ENCODE results near the gene DMRTB1. TPM values are rescaled to one million over a fixed set of nuclear protein-coding genes. Genes with fewer than 3 reads are reported as not detected.

DMRTB1 gene
- total and polyA plus RNA-seq, 2 experiments from 2014 or later = not detected

DNA sequence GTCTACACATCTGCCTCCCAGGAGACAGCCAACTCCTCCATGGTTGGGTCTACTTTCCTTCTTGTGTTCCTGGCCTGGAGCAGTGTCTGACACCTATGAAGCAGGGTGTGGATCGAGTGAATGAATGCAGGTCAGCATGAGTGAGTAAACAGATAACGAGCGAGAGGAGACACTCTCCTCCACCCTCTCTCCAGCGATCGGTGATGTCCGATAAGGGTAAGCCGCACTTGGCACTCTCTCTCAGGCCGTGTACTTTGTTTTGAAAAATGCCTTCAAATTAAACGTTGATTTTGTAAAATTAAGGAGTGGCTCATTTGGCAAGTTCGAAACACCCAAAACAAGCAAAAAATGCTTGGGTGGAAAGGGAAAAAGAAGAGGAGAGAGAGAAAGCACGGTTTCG is 43.8 kb upstream of the DMRTB1 start:
- Histone ChIP-seq H3K27ac (no peak overlapping the region), H3K4me3 (no peak overlapping the region), H3K9me3 (ENCODE audit: low read depth) (no peaks in the 10 kb centered on the region), H3K27me3 (replicated peaks; ENCODE audit: insufficient read depth) (peaks cover 46% of the 10 kb centered on the region), H3K4me2 (ENCODE audit: unreplicated experiment) (no peak overlapping the region), H3K9me2 (ENCODE audit: insufficient read depth) (no peaks in the 10 kb centered on the region), H3K79me2 (ENCODE audit: insufficient read depth) (no peaks in the 10 kb centered on the region), H3K36me3 (ENCODE audit: low read depth) (no peaks in the 10 kb centered on the region), H3K4me1 (ENCODE audit: insufficient read depth) (peaks cover 23% of the 10 kb centered on the region), H3K9ac (no peak overlapping the region), H3F3A (ENCODE audit: insufficient read depth) (peaks cover 20% of the 10 kb centered on the region), H2AFZ (no peak overlapping the region), H4K20me1 (ENCODE audit: insufficient read depth) (no peaks in the 10 kb centered on the region)
- TF ChIP-seq EZH2 (IDR thresholded peaks at IDR 0.05; ENCODE audit: insufficient read depth, poor library complexity, severe bottlenecking) (no peak), EZH2phosphoT487 (IDR thresholded peaks at IDR 0.05; ENCODE audit: insufficient read depth, low read depth) (no peak)
- in situ Hi-C loops (cut with MboI) = no loop called here
- no peak for DNase-seq
- WGBS, 2 experiments (ENCODE audit: low coverage in 1 of 2, low lambda C conversion rate in 2 of 2, missing lambda C conversion rate in 2 of 2) = 79 to 83% methylated on average over 12 of the region's 12 CpGs

DNA sequence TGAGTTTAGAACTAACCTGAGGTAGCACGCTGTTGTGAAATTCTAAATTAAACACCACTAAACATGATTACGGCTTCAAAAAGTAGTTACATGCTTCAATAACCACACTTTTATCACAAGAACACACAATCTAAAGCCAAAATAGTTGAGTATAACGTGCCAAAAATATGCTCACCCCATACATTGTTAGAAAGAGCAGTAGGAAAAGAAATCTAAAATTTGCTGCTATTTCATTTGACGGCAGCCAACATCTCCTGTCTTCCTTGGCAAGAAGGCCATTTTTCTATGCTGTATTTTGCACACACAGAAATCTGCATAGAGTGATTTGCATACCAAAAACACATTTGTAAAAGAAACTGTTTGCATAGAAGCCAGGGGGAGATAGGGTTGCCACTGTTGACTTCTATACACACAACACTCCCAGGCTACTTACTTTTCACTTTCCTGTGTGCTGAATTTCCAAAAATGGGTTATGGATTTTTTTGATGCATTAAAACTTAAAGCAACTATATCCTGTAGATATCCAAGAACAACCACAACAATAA is 42.9 kb upstream of the DMRTB1 start:
- H3K4me1 ChIP-seq (ENCODE audit: insufficient read depth) = peaks cover 23% of the 10 kb centered on the region
- H3K79me2 ChIP-seq (ENCODE audit: insufficient read depth) = no peaks in the 10 kb centered on the region
- H3K4me3 ChIP-seq = no peak overlapping the region
- in situ Hi-C loops (cut with MboI) = no loop called here
- H3K27ac ChIP-seq = no peak overlapping the region
- H3F3A ChIP-seq (ENCODE audit: insufficient read depth) = peaks cover 20% of the 10 kb centered on the region
- H4K20me1 ChIP-seq (ENCODE audit: insufficient read depth) = no peaks in the 10 kb centered on the region
- 47% methylated on average over 4 of the region's 4 CpGs for WGBS, 2 experiments (ENCODE audit: low coverage in 1 of 2, low lambda C conversion rate in 2 of 2, missing lambda C conversion rate in 2 of 2)
- no peaks in the 10 kb centered on the region for H3K9me3 ChIP-seq (ENCODE audit: low read depth)
- no peak overlapping the region for H3K9ac ChIP-seq
- TF ChIP-seq EZH2 (IDR thresholded peaks at IDR 0.05; ENCODE audit: insufficient read depth, poor library complexity, severe bottlenecking) (no peak), EZH2phosphoT487 (IDR thresholded peaks at IDR 0.05; ENCODE audit: insufficient read depth, low read depth) (no peak)
- H3K36me3 ChIP-seq (ENCODE audit: low read depth) = no peaks in the 10 kb centered on the region
- DNase-seq = no peak
- H3K9me2 ChIP-seq (ENCODE audit: insufficient read depth) = no peaks in the 10 kb centered on the region
- H2AFZ ChIP-seq = no peak overlapping the region
- H3K27me3 ChIP-seq (replicated peaks; ENCODE audit: insufficient read depth) = peaks cover 55% of the 10 kb centered on the region
- no peak overlapping the region for H3K4me2 ChIP-seq (ENCODE audit: unreplicated experiment)

GRCh38 chr1:53417074-53417511 is 42.1 kb upstream of the DMRTB1 start:
- TF ChIP-seq EZH2phosphoT487 (IDR thresholded peaks at IDR 0.05; ENCODE audit: insufficient read depth, low read depth) = no peak
- no peak for TF ChIP-seq EZH2 (IDR thresholded peaks at IDR 0.05; ENCODE audit: insufficient read depth, poor library complexity, severe bottlenecking)
- in situ Hi-C loops (cut with MboI) = no loop called here
- Histone ChIP-seq H3K9me3 (ENCODE audit: low read depth) (no peaks in the 10 kb centered on the region), H3K79me2 (ENCODE audit: insufficient read depth) (no peaks in the 10 kb centered on the region), H3K9ac (no peak overlapping the region), H4K20me1 (ENCODE audit: insufficient read depth) (no peaks in the 10 kb centered on the region), H3K4me3 (no peak overlapping the region), H3K27ac (no peak overlapping the region), H3K4me2 (ENCODE audit: unreplicated experiment) (no peak overlapping the region), H3K9me2 (ENCODE audit: insufficient read depth) (no peaks in the 10 kb centered on the region), H2AFZ (no peak overlapping the region), H3K27me3 (replicated peaks; ENCODE audit: insufficient read depth) (peaks cover 63% of the 10 kb centered on the region), H3K4me1 (ENCODE audit: insufficient read depth) (peaks cover 21% of the 10 kb centered on the region), H3F3A (ENCODE audit: insufficient read depth) (peaks cover 20% of the 10 kb centered on the region), H3K36me3 (ENCODE audit: low read depth) (no peaks in the 10 kb centered on the region)
- DNase-seq = no peak
- 47 to 49% methylated on average over 9 of the region's 9 CpGs for WGBS, 2 experiments (ENCODE audit: low coverage in 1 of 2, low lambda C conversion rate in 2 of 2, missing lambda C conversion rate in 2 of 2)

DNA sequence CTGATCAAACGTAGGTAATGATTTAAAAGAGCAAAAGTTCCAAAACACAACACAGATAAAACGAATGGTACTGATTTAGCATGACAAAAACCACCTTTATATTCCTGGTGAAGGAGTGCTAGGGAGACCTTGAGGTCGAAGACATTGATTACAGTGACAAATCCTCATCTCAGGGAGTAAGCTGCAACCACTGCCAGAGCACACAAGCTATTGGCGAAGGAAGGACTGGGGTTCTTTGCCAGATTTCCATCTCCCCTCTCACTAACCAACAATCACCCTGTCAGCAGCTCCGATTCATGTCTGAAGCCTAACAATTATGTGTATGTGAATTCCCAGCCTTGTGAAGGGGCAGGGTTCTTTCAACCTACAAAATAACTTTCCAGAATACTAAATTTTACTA is 40.2 kb upstream of the DMRTB1 start:
- H3K27me3 ChIP-seq (replicated peaks; ENCODE audit: insufficient read depth) = peaks cover 68% of the 10 kb centered on the region
- DNase-seq = no peak
- H3K36me3 ChIP-seq (ENCODE audit: low read depth) = no peaks in the 10 kb centered on the region
- WGBS, 2 experiments (ENCODE audit: low coverage in 1 of 2, low lambda C conversion rate in 2 of 2, missing lambda C conversion rate in 2 of 2) = 28 to 29% methylated on average over 5 of the region's 5 CpGs
- H3K9ac ChIP-seq = no peak overlapping the region
- peaks cover 5% of the 10 kb centered on the region for H3F3A ChIP-seq (ENCODE audit: insufficient read depth)
- H2AFZ ChIP-seq = no peak overlapping the region
- no peaks in the 10 kb centered on the region for H3K9me3 ChIP-seq (ENCODE audit: low read depth)
- H3K79me2 ChIP-seq (ENCODE audit: insufficient read depth) = no peaks in the 10 kb centered on the region
- in situ Hi-C loops (cut with MboI) = no loop called here
- no peak overlapping the region for H3K4me3 ChIP-seq
- H3K27ac ChIP-seq = no peak overlapping the region
- peaks cover 1% of the 10 kb centered on the region; the same call in 1 of the 2 replicates for H3K4me1 ChIP-seq (ENCODE audit: insufficient read depth)
- H3K9me2 ChIP-seq (ENCODE audit: insufficient read depth) = no peaks in the 10 kb centered on the region
- no peak for TF ChIP-seq EZH2phosphoT487 (IDR thresholded peaks at IDR 0.05; ENCODE audit: insufficient read depth, low read depth)
- no peak for TF ChIP-seq EZH2 (IDR thresholded peaks at IDR 0.05; ENCODE audit: insufficient read depth, poor library complexity, severe bottlenecking)
- no peak overlapping the region for H3K4me2 ChIP-seq (ENCODE audit: unreplicated experiment)
- no peaks in the 10 kb centered on the region for H4K20me1 ChIP-seq (ENCODE audit: insufficient read depth)
